Posterior cingulate gyrus (tissue), 11 donors: Measurements from ENCODE around the gene CRTC1.

ENCODE experiments used
- DNase-seq, 10 donors: peaks; one replicate each; pipeline versions ENCODE4 v3.0.0 to v3.0.0-alpha.2; 2020 to 2021; ENCODE audit warnings: mixed read lengths in 3 of 10
- intact Hi-C: fragments of 100-400 bp; cut with DNase I; formaldehyde crosslinking; loops from one replicate; pipeline ENCODE4 v1.15.1; 2023

The CRTC1 gene

DNA sequence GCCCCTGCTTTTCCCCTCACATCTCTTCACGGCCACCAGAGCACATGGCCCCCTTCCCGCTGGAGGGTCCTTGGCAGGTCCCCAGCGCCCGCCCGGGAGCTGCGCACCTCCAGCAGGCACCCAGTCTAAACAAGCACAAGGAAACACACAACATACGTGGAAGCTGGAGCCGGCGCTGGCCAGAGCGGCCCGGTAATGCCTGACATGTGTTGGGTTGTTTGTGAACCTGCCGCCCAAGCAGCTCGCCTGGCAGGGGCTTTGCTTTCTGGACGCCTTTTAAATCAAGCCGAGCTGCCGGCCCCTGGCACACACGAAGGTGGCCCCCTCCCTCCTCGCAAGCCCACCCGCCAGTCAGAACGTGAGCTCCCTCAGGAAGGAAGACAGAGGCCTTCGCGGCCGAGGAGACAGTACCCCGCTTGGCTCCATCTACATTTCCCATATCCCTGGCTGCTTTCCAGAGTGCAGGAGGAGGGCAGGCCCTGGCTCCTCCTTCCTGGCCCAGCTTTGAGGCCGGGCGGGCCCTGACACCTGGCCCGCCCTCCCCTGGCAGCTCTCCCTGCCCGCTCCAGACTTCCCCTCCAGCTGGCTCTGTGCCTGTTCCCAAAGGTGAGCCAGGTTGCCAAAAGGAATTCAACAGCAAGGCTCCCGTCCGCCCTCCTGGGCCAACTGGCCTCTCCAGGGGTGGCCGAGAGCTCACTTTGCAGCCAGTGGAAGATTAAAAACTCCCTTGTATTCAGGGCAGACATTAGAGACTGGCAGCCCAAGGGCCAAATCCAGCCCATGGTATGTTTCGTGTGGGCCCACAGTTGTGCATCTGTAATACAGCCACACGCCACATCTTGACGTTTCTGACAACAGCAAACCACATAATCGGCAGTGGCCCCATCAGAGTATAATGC lies 78.9 kb downstream of the CRTC1 start:
- intact Hi-C loops = no loop called here
- DNase-seq = peak in 1 of 10 donors; percentile 30

DNA sequence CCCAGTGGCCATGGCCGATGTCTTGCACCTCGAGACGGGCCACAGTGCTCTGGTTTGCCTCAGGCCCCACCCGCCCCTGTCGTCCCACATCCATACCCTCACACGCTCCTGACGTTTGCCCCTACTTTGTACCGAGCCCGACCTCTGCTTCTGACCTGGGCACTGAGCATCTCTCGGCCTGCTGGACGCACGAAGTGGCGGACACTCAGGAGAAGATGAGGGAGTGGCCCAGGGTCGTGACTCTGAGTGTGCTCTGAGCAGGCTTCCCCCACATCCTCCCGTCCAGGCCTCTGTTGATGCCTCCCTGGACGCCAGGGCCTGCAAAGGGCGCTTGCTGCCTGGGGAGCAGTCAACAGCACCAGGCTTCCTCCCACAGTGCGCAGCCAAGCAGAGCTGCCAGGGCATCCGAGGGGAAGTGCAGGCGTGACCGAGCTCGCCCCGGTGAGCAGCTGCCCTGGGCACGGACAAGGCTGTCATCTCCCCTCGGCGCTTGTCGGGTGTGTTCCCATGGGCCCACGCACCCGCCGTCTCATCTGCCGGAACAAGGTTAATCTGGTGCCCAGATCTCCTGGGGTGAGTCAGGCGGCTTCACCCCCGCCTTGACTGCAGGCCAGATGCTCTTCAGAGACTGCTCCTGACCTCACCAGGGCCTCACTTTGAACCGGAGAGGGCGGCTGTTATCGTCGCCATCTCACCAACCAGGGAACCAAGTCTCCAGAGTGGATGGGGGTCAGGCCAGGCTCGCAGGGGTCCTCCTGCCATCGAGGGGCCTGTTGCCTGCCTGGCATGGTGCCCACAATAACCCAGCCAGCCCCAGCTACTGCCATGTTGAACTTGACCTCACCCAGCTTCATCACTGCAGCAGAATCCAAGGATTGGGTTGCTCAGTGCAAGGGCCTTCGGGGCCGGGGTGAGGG lies 80.5 kb downstream of the CRTC1 start:
- intact Hi-C loops = no loop called here
- DNase-seq = no peak

DNA sequence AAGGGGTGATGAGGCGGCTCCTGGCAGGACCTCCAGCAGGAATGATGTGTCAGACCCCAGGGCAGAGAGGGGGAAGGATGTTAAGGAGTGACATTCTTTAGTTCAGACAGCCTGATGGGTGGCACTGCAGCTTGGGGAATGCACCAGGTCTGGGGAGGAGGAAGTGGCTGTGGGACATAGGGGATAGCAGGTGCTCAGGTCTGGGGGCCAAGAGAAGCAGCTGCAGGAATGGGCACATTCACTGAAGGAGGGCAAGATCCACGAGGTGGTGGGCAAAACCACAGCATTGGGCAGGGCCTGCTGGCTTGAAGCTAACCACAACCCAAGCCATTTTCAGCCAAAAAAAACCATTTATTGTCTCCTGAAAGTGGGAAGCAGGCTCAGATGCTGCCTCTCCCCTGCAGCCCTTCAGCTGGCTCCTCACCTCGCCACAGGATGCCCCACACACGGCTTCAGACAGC lies 81.1 kb downstream of the CRTC1 start:
- no peak for DNase-seq
- intact Hi-C loops = no loop called here

DNA sequence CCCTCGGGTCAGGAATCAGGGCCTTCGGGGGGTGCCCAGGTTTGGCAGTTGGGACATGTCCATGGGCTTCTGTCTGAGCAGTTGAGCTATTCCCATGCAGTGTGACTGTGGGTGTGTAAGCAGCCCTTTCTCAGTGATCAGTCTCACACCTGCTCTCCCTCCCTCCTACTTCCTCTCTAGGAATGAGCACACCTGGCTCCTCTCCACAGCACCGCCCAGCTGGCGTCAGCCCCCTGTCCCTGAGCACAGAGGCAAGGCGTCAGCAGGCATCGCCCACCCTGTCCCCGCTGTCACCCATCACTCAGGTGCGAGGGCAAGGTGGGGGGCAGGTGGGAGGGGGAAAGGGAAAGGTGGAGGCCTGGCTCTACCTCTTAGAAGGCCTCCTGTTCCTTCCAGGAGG lies 81.7 kb downstream of the CRTC1 start:
- intact Hi-C loops = no loop called here
- no peak for DNase-seq

DNA sequence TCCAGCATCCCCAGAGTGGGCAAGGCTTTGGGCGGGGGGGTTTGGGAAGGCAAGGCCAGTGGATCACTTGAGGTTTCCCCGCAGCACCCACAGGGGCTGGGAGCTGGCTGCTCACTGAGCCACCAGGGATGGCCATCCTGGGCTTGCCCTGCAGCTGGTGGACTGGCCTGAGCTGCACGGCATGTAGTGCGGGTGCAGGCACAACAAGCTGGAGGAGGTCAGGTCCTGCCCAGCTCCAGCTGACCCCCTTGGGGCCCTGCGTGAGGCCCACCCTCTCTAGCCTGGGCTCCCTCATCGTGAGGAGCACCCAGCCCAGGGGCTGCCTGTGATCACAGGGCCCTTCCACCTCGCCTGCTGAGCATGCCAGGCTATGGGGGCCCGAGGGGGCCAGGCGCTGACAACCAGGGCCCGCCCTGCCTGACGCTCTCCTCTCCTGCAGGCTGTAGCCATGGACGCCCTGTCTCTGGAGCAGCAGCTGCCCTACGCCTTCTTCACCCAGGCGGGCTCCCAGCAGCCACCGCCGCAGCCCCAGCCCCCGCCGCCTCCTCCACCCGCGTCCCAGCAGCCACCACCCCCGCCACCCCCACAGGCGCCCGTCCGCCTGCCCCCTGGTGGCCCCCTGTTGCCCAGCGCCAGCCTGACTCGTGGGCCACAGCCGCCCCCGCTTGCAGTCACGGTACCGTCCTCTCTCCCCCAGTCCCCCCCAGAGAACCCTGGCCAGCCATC lies 84.7 kb downstream of the CRTC1 start:
- DNase-seq = no peak
- intact Hi-C loops = no loop called here

DNA sequence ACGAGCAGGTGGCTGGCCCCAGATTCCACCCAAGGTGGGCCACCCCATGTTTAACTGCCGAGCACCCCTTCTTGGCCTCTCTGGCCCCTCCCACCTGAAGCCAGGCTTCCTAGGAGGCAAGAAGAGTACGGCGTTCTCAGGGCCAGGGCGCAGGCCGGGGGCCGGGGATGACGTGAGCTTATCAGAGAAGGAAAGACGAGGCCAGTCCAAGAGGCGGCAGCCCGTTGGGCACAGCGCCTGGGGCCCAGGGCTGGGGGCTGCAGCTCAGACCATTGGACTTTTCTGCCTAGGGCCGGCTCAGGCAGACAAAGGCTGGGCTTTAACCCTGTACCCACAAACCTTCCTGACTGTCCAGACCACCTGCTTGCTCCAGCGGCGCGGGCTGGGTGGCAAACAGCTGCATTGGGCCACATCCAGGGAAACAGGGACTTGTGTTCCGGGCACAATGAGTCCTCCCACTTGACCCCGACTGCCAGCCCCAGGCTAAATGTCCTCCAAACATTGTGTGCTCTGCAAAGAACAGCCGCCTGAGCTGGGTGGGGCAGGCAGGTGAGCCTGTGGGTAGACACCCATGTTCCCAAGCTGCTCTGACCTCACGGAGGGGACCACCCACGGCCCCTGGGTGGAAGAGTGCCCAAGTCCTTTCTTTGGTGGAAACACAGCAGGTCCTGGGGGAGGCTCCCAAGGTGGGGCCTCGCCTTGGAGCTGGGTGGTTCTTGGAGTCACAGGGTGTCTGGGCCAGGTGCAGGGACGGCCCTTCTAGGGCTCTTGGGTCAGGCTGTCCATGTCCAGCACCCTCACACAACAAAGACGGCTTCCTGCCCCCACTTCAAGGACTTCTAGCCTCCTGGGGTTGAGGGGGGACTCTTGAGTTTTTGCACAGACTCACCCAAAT lies 85.8 kb downstream of the CRTC1 start:
- intact Hi-C loops = no loop called here
- no peak for DNase-seq

DNA sequence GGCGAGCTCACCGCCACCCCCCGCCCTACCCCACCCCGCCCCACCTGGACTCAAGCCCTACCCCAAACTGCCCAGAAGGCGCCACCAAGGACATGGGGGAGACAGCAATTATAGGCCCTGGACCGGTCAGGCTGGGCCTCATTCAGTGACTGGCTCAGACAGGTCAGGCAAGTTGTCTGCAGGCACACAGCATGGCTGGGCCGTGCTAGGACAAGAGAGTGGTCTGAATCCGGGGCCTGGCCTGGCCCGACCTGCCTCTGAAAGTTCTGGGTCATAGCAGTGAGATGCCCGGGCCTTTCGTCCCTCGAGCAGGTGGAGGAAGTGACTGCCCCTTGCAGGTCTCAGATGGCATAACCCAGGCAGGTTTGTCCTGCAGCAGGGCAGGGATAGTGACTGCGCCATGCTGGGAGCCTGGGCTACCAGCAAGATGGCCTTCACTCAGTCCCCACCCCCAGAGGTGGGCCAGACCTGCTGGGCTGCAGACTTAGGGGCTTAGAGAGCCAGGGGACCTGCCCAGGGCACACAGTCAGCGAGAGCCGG lies 86.6 kb downstream of the CRTC1 start:
- intact Hi-C loops = no loop called here
- no peak for DNase-seq

DNA sequence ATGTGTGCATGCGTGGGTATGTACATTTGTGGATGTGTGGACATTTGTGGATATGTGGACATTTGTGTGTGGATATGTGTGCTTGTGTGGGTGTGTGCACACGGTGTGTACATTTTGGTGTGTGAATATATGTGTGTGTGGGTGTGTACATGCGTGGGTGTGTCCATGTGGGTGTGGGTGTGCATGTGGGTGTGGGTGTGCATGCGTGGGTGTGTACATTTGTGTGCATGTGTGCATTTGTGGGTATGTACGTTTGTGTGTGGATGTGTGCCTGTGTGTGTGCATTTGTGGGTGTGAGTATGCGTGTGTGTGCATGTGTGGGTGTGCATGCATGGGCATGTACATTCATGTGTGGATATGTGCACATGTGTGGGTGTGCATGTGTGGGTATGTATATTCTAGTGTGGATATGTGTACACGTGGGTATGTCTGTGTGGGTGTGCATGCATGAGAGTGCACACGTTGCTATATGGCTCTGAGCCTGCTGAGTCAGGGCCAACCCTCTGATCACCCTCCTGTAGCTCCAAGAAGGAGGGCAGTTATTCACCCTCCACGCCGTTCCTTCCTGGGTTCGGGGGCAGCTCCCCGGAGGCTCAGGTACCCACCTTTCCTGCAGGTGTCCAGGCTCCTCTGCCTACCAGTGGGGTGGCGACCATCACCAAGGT lies 87.3 kb downstream of the CRTC1 start:
- intact Hi-C loops = no loop called here
- DNase-seq = peak in 1 of 10 donors; percentile 77

DNA sequence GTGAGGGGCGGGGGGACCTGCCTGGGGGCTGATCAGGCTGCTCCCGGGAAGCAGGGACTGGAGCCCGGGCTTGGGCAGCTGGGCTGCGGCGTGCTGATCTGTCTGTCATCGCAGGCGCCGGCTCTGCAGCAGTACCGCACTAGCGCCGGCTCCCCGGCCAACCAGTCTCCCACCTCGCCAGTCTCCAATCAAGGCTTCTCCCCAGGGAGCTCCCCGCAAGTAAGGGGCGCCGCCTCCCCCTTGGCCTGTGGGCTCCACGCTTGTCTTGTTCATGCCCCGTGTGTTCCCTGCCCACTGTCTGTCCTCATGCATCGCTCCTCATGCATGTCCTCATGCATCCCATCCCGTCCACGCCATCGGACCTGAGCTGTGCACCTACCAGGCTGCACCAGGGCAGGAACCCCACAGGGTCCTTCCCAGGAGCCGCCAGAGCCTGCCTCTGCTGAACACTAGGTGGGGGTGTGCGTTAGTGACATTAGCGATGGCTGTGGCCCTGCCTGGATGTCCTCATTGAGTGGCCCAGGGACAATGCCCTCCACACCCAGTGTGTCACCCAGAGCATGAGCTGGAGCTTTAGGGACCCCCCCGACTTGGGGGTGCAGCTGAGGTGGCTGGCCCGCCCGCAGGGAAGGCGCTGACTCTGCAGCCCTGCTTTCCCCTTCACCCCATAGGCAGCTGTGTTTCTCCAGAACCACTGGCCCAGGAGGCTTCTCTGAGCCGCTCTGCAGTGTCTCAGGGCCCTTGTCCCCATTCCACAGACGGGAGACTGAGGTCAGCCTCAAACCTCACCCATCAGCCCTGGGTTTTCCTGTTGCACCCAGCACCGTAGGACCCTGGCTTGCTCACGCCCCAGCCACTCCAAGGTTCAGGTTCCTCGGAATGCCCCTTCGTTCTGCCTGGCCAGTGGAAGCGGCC lies 88.1 kb downstream of the CRTC1 start:
- intact Hi-C loops = no loop called here
- peak in 1 of 10 donors; percentile 82 for DNase-seq

DNA sequence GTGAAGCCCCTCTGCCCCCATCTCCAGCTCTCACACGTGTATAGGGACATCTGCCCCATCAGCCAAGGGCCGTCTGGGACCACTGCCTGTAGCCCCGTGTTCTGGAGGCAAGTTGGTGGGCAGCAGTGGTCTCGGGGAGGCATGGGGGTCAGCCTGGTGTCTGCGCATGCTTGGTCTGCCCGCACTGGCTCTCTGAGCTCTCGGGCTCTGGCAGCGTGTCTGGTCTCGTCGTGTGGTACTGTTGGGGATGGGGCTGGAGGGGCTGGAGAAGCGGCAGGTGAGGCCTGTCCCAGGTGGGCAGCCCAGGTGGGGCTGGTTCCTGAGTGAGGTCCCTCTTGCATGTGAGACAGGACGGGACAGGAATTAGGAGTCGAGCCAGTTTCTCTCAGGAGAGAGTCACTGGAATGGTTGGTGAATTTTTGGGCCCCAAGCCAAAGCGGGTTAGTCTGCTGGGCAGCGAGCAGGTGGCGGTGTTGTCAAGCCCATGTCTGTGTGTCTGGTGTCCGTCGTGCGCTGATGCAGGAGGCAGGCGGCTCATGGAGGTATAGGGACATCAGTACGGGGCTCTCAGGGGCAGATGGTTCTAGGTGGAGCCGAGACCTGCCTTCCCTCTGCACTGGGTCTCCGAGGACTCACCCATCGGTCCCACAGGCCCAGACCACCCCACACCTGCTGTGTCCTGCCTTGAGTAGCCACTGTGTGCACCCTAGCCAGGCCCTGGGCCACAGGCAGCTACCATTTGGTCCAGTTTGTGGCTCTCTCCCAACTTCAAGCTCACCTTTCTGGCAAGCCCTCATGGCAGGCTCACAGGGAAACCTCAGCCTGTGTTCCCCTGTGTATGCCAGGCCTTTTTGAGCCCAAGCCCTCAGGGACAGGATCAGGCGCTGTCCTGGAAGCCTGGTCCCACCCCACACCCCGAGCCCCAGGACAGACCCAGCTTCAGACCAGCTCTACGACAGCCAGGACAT lies 89.4 kb downstream of the CRTC1 start:
- intact Hi-C loops = no loop called here
- DNase-seq = peak in 1 of 10 donors; percentile 72

DNA sequence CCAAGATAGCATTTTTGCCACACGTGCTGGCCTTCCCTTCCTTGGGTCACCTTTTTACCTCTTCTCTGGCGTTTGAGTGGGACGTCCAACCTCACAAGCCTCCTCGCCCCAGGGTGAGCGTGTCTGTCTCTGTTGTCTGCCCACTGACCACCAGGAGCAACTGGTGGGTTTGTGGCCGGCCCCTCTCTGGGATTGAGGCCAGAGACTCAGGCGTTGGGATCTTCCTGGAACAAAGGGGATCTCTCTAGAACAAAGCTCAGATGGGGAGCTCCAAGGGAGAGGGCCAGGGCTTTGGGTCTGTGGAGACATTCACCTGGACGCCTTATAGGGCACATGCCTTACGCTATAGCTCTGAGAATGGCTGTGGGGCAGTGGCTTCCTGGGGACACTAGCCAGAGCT lies 90.2 kb downstream of the CRTC1 start:
- no peak for DNase-seq
- intact Hi-C loops = no loop called here

DNA sequence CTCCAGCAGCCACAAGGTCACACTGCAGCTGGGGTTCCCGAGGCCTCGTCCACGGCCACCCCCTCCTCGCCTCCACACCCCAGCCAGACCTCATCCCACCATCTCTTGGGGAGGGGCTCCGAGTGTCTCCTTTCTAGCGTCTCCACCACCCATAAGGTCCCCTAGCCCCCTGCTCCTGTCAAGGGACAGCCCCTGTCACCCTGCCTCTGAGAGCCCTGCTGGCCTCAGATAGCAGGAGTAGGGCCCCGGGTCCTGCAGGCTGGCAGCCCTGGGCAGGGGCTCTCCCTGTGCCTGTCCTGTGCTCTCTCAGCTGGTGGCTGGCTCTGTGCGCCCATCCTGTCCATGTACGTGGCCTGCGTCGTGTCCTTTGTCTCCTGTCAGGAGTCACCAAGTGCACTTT lies 90.6 kb downstream of the CRTC1 start:
- intact Hi-C loops = no loop called here
- DNase-seq = no peak

DNA sequence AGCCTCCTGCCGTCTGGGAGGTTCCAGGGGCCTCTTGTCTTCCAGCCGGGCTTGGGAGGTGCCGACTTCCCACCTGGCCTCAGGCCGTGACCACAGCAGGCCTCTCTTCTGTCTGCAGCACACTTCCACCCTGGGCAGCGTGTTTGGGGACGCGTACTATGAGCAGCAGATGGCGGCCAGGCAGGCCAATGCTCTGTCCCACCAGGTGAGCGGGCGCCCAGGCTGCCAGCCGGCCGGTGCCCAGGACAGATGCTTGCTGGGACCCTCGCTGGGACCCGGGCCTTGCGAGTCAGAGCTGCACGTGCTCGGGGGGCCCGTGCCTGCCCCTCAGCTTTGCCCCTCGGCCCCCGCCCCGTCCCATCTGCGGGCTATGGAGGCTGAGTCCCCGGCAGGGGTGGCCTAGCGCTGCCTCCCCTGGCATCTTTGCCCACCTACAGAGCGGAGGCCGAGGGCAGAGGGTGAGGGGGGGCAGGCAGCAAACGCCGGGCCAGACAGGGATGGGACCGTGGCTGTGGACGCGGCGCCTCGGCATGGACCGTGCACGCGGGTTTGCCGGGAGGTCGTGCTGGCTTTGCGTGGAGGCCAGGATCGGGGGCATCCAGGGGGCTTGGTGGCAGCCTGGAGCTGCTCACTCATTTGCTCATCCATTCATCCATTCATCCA lies 91.4 kb downstream of the CRTC1 start:
- DNase-seq = no peak
- intact Hi-C loops = no loop called here

DNA sequence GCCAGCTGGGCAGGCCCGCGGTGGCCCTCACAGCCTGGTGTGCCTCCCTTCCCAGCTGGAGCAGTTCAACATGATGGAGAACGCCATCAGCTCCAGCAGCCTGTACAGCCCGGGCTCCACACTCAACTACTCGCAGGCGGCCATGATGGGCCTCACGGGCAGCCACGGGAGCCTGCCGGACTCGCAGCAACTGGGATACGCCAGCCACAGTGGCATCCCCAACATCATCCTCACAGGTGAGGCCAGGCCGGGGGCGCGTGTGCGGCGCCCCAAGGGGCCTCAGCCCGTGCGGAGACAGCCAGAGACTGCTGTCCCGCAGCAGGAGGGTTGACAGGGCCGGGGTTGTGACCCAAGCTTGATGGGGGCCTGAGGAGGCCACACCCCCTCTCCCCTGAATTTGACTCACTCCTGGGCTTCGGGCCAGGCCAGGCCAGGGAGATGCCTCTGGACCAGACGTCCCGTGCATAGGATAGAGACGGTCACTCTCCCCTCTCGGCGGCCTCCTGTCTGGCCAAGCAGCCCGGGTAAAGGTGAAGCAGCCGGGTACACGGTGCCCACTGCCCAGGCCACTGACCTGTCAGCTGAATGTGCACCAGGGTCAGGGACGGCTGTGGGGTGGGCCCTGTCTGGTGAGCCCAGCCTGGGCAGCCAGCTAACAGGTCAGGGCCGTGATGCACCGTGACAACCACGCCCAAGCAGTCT lies 92.3 kb downstream of the CRTC1 start:
- intact Hi-C loops = no loop called here
- DNase-seq = no peak

DNA sequence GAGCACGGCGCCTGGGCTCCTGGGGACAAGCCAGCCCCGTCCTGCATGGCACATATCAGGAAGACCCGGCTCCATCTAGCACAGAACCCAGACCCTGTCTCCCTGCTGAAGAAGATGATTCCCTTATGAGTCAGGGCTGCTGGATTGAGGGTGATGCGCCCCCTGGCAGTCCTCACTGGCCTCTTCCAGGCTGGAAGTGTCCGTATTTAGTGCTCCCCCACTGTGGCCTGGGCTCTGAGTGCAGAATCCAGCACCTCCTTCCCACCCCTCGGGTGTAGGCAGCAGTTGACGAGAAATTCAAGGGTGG lies 92.8 kb downstream of the CRTC1 start:
- intact Hi-C loops = no loop called here
- no peak for DNase-seq

DNA sequence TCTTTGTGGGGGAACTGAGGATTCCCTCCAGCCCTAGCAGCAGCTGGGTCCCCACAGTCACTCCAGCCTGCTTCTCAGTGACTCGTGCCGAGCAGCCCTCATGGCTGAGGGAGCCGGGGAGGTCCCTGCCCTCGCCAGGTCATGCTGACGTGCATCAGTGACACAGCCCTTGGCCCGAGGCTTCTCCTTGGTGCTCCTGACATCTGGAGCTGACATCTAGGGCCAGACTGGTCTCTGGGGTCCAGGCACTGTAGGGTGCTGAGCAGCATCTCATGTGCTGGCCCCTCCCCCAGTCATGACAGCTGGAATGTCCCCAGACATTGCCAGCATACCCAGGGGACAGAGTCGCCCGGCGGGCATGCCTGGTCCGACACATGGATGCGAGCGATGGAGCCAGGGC lies 93.3 kb downstream of the CRTC1 start:
- DNase-seq = no peak
- intact Hi-C loops = no loop called here
